Mucosa of rectum (tissue), 2 donors: ENCODE measurements around the gene FLRT2.

Source experiments
- H3K27ac ChIP-seq, 2 donors: one replicate each; pipeline ENCODE4 v1.7.0; 2013; ENCODE audit warnings: inconsistent platforms in 2 of 2, low read depth in 2 of 2, low read length in 2 of 2
- H3K27me3 ChIP-seq, 2 donors: one replicate each; pipeline ENCODE4 v1.7.0; 2013; ENCODE audit warnings: low read length in 2 of 2; ENCODE audit not compliant: control insufficient read depth in 2 of 2, insufficient read depth in 2 of 2
- H3K36me3 ChIP-seq, 2 donors: one replicate each; pipeline ENCODE4 v1.7.0; 2013; ENCODE audit warnings: low read length in 2 of 2; ENCODE audit not compliant: control insufficient read depth in 2 of 2, insufficient read depth in 2 of 2
- H3K4me1 ChIP-seq, 2 donors: one replicate each; pipeline ENCODE4 v1.7.0; 2013; ENCODE audit warnings: low read length in 2 of 2, mild to moderate bottlenecking in 1 of 2; ENCODE audit not compliant: control insufficient read depth in 2 of 2, insufficient read depth in 2 of 2
- H3K4me3 ChIP-seq, 2 donors: one replicate each; pipeline ENCODE4 v1.7.0; 2013; ENCODE audit warnings: low read length in 2 of 2
- H3K9ac ChIP-seq, 2 donors: one replicate each; pipeline ENCODE4 v1.7.0; 2013; ENCODE audit warnings: low read length in 2 of 2, low read depth in 1 of 2, mild to moderate bottlenecking in 1 of 2
- H3K9me3 ChIP-seq, 2 donors: one replicate each; pipeline ENCODE4 v1.7.0; 2013; ENCODE audit warnings: low read length in 2 of 2; ENCODE audit not compliant: control insufficient read depth in 2 of 2
- donor health status: healthy.
- donor health status: Normal muscosa, but diverticular disease.

Gene FLRT2, protein sequence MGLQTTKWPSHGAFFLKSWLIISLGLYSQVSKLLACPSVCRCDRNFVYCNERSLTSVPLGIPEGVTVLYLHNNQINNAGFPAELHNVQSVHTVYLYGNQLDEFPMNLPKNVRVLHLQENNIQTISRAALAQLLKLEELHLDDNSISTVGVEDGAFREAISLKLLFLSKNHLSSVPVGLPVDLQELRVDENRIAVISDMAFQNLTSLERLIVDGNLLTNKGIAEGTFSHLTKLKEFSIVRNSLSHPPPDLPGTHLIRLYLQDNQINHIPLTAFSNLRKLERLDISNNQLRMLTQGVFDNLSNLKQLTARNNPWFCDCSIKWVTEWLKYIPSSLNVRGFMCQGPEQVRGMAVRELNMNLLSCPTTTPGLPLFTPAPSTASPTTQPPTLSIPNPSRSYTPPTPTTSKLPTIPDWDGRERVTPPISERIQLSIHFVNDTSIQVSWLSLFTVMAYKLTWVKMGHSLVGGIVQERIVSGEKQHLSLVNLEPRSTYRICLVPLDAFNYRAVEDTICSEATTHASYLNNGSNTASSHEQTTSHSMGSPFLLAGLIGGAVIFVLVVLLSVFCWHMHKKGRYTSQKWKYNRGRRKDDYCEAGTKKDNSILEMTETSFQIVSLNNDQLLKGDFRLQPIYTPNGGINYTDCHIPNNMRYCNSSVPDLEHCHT

DNA sequence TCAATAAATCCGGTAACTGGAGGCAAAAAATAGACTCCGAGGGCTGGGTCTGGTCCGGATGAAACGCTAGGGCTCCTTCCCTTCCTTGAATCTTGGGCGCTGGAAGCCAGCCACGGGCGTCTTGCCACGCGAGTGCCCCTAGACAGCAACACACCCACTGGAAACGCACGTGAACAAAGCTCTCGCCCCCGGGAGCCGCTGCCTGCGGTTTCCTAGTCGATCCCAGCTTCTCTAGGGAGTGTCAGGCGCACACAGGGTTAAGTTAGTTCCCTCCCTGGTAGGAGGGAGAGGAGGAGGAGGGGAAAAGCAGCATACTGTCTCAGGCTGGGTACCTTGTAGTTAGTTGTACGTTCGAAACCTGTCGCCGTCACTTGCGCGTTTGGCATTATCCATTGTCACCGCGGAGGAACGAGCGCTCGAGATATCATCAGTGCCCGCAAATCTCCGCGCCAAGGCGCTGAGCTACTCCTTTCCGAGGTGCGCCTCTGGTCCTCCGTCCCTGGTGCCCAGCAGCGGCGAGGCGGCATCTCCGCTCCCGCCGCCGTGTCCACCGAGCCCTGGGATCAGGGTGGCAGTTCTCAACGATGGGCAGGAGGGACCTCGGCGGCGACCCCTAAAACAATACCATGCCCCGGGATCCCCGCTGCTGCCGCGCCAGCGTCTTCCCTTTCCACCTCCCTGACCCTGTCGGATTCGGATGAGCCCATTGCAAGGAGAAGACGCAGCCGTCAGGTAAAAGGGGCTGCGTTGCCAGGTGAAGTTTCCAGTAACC lies at the start of gene FLRT2:
FLRT2 (plus strand) TSS at position 342 of the 772 bp plus-strand sequence. CDS start 91,371 bp downstream, outside the sequence.
- H3K9ac ChIP-seq: peak within 1 kb of the TSS; percentile 18 to 24
- peak within 1 kb of the TSS; percentile 49 to 58 for H3K4me3 ChIP-seq
- peak within 1 kb of the TSS; percentile 41 to 43 for H3K27ac ChIP-seq
- no peaks in the 10 kb centered on the region for H3K36me3 ChIP-seq
- H3K4me1 ChIP-seq: peaks cover 0 to 4% of the 10 kb centered on the region in 2 donors
- peaks cover 8 to 24% of the 10 kb centered on the region in 2 donors for H3K27me3 ChIP-seq
- H3K9me3 ChIP-seq: no peaks in the 10 kb centered on the region

DNA sequence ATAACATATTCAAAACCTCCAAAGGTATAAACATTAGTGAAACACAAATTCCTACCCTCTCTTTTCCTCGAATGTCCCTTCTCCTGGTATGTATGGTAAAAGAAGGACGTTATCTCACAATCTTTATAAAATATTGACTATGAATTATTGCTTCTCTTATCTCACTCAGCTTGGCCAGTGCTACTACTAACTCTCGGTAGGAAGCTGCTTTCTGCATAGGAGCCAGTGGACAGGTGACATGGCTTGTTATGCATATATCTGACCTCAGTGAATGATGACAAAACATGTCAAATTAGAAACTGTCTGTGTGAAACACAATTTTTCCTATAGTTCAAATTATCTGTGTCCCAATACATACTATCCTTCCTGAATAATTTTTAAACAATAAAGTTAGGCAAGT lies 48.5 kb upstream of the FLRT2 start:
- H3K27me3 ChIP-seq: no peaks in the 10 kb centered on the region
- H3K27ac ChIP-seq: no peak overlapping the region
- H3K9me3 ChIP-seq: peaks cover 0 to 2% of the 10 kb centered on the region in 2 donors
- no peak overlapping the region for H3K9ac ChIP-seq
- H3K4me3 ChIP-seq: no peak overlapping the region
- H3K36me3 ChIP-seq: no peaks in the 10 kb centered on the region
- H3K4me1 ChIP-seq: peaks cover 0 to 9% of the 10 kb centered on the region in 2 donors

DNA sequence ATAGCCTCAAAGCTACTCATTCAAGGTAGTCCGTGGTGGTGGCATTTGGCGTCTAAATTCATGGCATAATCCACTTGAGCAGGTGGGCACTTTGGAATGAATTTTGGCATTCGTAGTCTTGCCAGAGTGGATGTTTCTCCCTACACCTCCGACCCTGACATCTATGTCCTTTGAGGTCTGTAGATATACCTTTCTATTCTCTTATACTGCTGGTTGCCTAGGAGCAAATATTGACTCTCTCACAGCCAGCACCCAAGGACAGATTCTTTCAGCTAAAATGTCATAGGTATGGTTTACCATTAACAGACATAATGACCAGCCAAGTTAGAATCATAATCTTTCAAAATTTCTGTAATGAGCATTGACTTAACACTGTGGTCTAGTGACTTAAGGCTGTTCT lies 47.4 kb upstream of the FLRT2 start:
- peaks cover 0 to 2% of the 10 kb centered on the region in 2 donors for H3K9me3 ChIP-seq
- no peak overlapping the region for H3K9ac ChIP-seq
- no peak overlapping the region for H3K27ac ChIP-seq
- H3K4me3 ChIP-seq: no peak overlapping the region
- H3K4me1 ChIP-seq: peaks cover 0 to 9% of the 10 kb centered on the region in 2 donors
- no peaks in the 10 kb centered on the region for H3K27me3 ChIP-seq
- H3K36me3 ChIP-seq: no peaks in the 10 kb centered on the region

DNA sequence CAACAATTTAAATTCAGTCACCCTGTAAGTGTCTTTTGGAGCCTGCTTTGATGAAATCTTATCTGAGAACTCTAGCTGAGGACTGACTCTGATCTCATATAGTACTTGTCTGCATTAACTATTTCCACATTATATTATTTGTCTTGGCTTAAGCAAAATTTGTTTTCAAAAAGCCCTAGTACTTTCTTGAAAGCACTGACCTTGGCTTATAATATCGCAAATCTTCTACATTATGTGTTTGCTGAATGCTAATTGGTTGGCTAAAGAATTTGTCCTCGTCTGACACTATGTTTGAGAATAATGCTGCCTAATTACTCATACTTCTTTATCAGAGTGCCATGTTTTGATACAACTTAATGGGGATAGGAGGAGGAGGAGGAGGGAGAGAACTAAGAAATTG lies 46.9 kb upstream of the FLRT2 start:
- Histone ChIP-seq H3K4me3 (no peak overlapping the region), H3K9ac (no peak overlapping the region), H3K9me3 (peaks cover 0 to 2% of the 10 kb centered on the region in 2 donors), H3K27me3 (no peaks in the 10 kb centered on the region), H3K4me1 (peaks cover 0 to 9% of the 10 kb centered on the region in 2 donors), H3K36me3 (no peaks in the 10 kb centered on the region), H3K27ac (no peak overlapping the region)

DNA sequence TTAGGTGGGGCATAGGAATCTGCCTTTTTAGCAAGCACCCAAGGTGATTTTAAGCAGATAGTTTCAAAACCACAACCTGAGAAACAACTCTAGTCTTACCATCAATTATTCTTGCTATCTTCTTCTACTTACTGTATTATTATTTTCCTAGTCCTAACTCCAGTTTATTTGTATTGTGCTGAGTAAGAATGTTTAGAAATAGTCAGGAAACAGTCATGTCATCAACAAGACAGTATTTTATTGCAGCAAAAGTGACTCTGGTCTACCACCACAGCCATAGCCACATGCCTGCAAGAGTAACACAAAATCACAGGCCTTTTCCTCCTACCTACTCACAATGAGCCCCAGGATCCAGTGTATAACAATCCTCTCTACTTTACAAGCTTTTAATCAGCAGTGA lies 46.3 kb upstream of the FLRT2 start:
- Histone ChIP-seq H3K9me3 (peaks cover 0 to 2% of the 10 kb centered on the region in 2 donors), H3K4me1 (peaks cover 0 to 9% of the 10 kb centered on the region in 2 donors), H3K27ac (no peak overlapping the region)

DNA sequence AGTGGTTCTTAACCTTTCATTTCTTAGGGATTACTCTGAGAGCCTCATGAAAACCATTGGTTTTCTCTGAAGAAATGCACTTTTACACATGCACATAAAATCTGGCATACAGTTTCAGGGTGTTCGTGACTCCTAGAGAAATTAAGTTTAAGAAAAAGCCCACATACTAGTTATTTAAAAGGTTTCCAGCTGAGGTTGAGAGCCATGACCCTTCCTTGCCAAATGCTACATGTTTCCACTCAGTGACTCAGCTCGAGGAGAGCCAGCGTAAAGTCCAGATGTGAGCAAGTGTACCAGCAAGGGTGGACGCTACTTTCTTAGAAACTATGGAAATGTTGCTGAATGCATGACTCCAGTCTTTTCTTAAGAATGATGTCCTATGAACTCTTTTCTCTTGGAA lies 42.7 kb upstream of the FLRT2 start:
- H3K27me3 ChIP-seq: no peaks in the 10 kb centered on the region
- peaks cover 0 to 4% of the 10 kb centered on the region in 2 donors for H3K4me1 ChIP-seq
- no peak overlapping the region for H3K27ac ChIP-seq
- H3K4me3 ChIP-seq: no peak overlapping the region
- H3K36me3 ChIP-seq: no peaks in the 10 kb centered on the region
- no peak overlapping the region for H3K9ac ChIP-seq
- peaks cover 0 to 2% of the 10 kb centered on the region in 2 donors for H3K9me3 ChIP-seq

More for the DNA sequence above, 46.3 kb upstream of the FLRT2 start:
- Histone ChIP-seq H3K4me3 (no peak overlapping the region), H3K36me3 (no peaks in the 10 kb centered on the region), H3K27me3 (no peaks in the 10 kb centered on the region), H3K9ac (no peak overlapping the region)

DNA sequence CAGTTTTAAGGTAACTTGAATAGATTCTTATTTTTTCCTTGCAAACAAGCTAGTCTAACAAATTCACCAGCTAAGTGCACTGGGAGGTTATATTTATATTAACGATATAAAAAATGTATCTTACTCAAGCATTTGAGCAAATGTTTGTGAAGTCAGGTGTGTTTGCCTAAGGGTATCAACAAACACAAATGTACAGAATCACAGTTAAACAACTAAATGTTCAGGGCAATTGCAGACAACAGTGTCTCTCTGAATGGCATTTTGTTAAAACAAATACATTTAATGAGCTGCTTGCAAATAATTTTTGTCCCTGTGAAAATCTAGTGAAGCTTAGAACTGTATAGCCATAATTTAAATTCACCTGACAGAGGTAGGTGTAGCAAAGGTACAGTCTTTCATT lies 28.2 kb upstream of the FLRT2 start:
- Histone ChIP-seq H3K4me3 (no peak overlapping the region), H3K36me3 (no peaks in the 10 kb centered on the region), H3K4me1 (no peaks in the 10 kb centered on the region), H3K27me3 (no peaks in the 10 kb centered on the region), H3K9me3 (no peaks in the 10 kb centered on the region), H3K27ac (no peak overlapping the region), H3K9ac (no peak overlapping the region)

DNA sequence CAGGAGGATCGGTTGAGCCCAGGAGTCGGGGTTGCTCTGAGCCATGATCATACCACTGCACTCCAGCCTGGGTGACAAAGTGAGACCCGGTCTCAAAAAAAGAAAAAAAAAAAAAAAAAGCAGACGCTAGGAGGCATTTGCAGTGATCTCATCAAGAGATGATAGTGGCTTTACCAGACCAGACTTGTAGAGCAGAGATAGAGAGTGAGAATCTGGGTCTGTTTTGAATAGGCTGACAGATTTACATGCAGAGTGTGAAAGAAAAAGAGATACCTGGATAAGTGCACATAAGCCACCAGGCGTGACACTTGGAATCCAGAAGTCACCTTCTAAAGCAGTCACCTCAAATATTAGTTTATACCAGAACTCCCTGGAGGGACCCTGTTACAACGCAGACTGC lies 21.1 kb upstream of the FLRT2 start:
- Histone ChIP-seq H3K9ac (no peak overlapping the region), H3K4me3 (no peak overlapping the region), H3K27me3 (no peaks in the 10 kb centered on the region), H3K4me1 (no peaks in the 10 kb centered on the region), H3K27ac (no peak overlapping the region), H3K9me3 (no peaks in the 10 kb centered on the region), H3K36me3 (no peaks in the 10 kb centered on the region)

DNA sequence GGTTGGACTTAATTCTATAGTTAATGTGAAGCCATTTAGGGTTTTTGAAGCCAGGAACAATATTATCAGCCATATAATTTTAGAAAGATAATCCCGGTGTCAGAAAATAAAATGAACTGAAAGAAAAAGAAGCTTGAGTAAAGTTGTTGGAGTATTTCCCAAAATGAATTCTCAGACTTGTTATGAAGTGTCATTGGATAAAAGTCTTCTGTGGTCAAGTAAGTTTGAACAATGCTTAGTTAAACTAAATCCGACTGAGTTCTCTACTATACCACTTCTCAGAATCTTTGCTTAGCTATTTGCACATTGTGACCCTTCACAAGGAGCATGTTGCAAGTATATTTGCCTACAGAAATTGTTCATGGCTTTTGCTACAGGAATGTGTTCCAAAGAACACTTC lies 17.5 kb upstream of the FLRT2 start:
- Histone ChIP-seq H3K27me3 (no peaks in the 10 kb centered on the region), H3K9me3 (no peaks in the 10 kb centered on the region), H3K36me3 (no peaks in the 10 kb centered on the region), H3K4me1 (no peaks in the 10 kb centered on the region), H3K9ac (no peak overlapping the region), H3K27ac (no peak overlapping the region), H3K4me3 (no peak overlapping the region)

DNA sequence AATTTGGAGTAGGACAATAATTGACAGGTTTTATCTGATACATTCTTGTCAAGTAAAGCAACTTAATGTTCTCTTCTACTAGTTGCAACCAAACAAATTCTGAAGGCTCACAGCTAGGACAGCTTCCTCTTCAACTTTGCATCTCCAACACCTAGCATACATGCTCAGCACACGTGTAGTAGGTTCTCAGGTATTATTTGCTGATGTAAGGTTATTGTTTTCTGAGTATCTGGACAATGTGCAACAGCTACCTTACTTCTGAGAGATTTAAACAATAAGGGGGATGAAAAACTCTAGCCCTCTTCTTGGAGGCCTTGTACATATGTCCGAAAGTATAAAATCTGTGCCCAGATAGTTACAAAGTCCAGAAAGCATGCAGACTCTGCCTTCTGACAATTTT lies 15.5 kb upstream of the FLRT2 start:
- Histone ChIP-seq H3K4me3 (no peak overlapping the region), H3K27me3 (no peaks in the 10 kb centered on the region), H3K36me3 (no peaks in the 10 kb centered on the region), H3K9me3 (no peaks in the 10 kb centered on the region), H3K9ac (no peak overlapping the region), H3K27ac (no peak overlapping the region), H3K4me1 (no peaks in the 10 kb centered on the region)
